HepG2 (cell line): ENCODE data around the gene TARDBP. TPM values are rescaled to one million over a fixed set of nuclear protein-coding genes. Genes with fewer than 3 reads are reported as not detected.

Source experiments
- GZF1 ChIP-seq: sonication (generic); formaldehyde crosslinking; IDR thresholded peaks from 2 replicates; pipeline ENCODE4 v1.5.1; 2020; ENCODE audit warnings: mild to moderate bottlenecking, missing genetic modification reagents
- MED1 ChIP-seq: sonication (generic); formaldehyde crosslinking; IDR thresholded peaks from 2 replicates; pipeline ENCODE4 v1.4.0; 2020; ENCODE audit warnings: missing genetic modification reagents
- NFATC3 ChIP-seq: sonication (generic); formaldehyde crosslinking; IDR thresholded peaks from 2 replicates; pipeline ENCODE4 v1.5.1; 2020; ENCODE audit warnings: mild to moderate bottlenecking, missing genetic modification reagents
- PAWR ChIP-seq: sonication (generic); formaldehyde crosslinking; IDR thresholded peaks from 2 replicates; pipeline ENCODE4 v1.4.0; 2020; ENCODE audit warnings: missing genetic modification reagents, mild to moderate bottlenecking, borderline replicate concordance
- POGK ChIP-seq: sonication (generic); formaldehyde crosslinking; conservative IDR thresholded peaks from 2 replicates; pipeline ENCODE4 v1.8.0; 2022; ENCODE audit warnings: mild to moderate bottlenecking, moderate library complexity, missing genetic modification reagents
- SNAPC4 ChIP-seq: sonication (generic); formaldehyde crosslinking; IDR thresholded peaks from 2 replicates; pipeline ENCODE4 v1.4.0; 2020; ENCODE audit warnings: mild to moderate bottlenecking, missing genetic modification reagents
- ZNF354B ChIP-seq: sonication (generic); formaldehyde crosslinking; IDR thresholded peaks from 2 replicates; pipeline ENCODE4 v1.8.0; 2022; ENCODE audit warnings: mild to moderate bottlenecking, missing genetic modification reagents
- ZNF414 ChIP-seq: sonication (generic); formaldehyde crosslinking; IDR thresholded peaks from 2 replicates; pipeline ENCODE4 v1.5.0; 2020; ENCODE audit warnings: missing genetic modification reagents
- ZNF432 ChIP-seq: sonication (generic); formaldehyde crosslinking; IDR thresholded peaks from 2 replicates; pipeline ENCODE4 v1.5.0; 2020; ENCODE audit warnings: missing genetic modification reagents, mild to moderate bottlenecking, borderline replicate concordance
- ZNF709 ChIP-seq: sonication (generic); formaldehyde crosslinking; IDR thresholded peaks from 2 replicates; pipeline ENCODE4 v1.5.0; 2020; ENCODE audit warnings: mild to moderate bottlenecking, missing genetic modification reagents
- ZNF782 ChIP-seq: sonication (generic); formaldehyde crosslinking; IDR thresholded peaks from 2 replicates; pipeline ENCODE4 v1.4.0; 2020; ENCODE audit warnings: missing genetic modification reagents, mild to moderate bottlenecking, borderline replicate concordance
- ZSCAN9 ChIP-seq: IDR thresholded peaks from 2 replicates; pipeline ENCODE4 v1.6.1; 2016; ENCODE audit warnings: borderline replicate concordance
- polyA plus RNA-seq, 8 experiments: library from polyadenylated mRNA; depleted of rRNA in 3 of 8; stranded (reverse) in 7 of 8; unstranded in 1 of 8; fragments of >200 nt; fragmentation: Illumina TruSeq in 4 of 8; extraction: Trizol in 4 of 8; gene quantifications; 2 replicates each; pipeline versions ENCODE4 v1.2.1 to v1.2.3, GENCODE V29; 2011 to 2016; ENCODE audit warnings: low read depth in 4 of 8, missing spikeins in 1 of 8, mixed read lengths in 1 of 8; ENCODE audit not compliant: insufficient read depth in 1 of 8
- total RNA-seq, 5 experiments: library from RNA; depleted of rRNA; stranded (reverse); fragments of >200 nt; fragmentation: Illumina TruSeq; extraction: Trizol; gene quantifications; 2 replicates each; pipeline ENCODE4 v1.2.3, GENCODE V29; 2016; ENCODE audit warnings: low read depth in 1 of 5
- TF ChIP-seq, protein P1 (sequence below): sonication (generic); formaldehyde crosslinking; IDR thresholded peaks from 2 replicates; pipeline ENCODE4 v1.4.0; 2020; ENCODE audit warnings: missing genetic modification reagents, borderline replicate concordance
- TF ChIP-seq, protein P2 (sequence below): conservative IDR thresholded peaks from 2 replicates; pipeline ENCODE4 v1.6.1; 2018; ENCODE audit warnings: missing genetic modification reagents

Gene TARDBP
- total and polyA plus RNA-seq, 2 of the 13 experiments (the other 11 are each of a cell fraction or from before 2014, with no cell fraction given): 62.4 to 93.0 TPM

DNA sequence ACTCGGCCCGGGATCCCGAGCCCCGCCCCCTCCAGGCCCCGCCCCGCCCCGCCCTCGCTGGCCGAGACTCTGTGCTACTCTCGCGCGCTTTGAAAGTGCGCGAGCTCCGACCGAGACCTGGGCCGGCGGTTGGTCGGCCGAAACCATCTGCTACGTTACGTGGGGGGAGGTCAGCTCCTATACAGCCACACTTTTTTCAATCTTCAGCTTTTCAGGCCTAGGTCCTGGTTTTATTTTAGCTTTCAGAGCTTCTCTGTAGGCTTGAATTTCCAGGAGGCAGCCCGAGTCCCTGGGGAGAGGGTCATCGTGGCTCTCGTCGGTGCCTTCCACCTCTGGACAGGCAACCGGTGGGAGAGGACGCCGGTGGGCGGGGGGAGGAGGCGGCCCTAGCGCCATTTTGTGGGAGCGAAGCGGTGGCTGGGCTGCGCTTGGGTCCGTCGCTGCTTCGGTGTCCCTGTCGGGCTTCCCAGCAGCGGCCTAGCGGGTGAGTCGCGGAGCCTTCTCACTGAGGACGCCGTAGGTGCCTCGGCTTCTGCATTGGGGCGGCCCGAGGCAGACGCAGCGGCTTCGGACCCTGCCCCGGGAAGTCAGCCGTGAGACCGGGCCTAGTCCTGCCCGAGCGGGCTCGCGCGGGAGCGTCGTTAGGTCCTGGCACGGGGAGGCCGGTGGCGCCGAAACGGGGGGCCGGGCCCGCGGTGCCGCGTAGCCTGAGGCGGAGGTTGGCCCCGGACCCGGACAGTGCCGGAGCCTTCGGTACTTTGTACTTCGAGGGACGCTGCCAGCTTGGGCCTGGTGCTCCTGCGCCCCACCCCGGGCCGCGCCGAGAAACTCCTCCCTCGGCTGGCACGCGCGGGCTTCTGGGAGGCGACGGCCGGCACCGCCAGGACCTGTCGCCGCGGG is at the start of gene TARDBP (continued):
- peak; percentile 85 for TF ChIP-seq POGK
- TF ChIP-seq GZF1 (CRISPR knock-in tag): peak; percentile 64; the same call in 1 of the 2 replicates
- peak; percentile 66; the same call in 1 of the 2 replicates for TF ChIP-seq ZNF709 (CRISPR knock-in tag)
- TF ChIP-seq ZNF354B: 0 out of 2 replicates have a peak, but pooled peaks have one; percentile 90
- TF ChIP-seq ZSCAN9 (CRISPR knock-in tag): peak; percentile 79
- no peak for TF ChIP-seq PAWR (CRISPR knock-in tag)
- TF ChIP-seq, protein P1, sequence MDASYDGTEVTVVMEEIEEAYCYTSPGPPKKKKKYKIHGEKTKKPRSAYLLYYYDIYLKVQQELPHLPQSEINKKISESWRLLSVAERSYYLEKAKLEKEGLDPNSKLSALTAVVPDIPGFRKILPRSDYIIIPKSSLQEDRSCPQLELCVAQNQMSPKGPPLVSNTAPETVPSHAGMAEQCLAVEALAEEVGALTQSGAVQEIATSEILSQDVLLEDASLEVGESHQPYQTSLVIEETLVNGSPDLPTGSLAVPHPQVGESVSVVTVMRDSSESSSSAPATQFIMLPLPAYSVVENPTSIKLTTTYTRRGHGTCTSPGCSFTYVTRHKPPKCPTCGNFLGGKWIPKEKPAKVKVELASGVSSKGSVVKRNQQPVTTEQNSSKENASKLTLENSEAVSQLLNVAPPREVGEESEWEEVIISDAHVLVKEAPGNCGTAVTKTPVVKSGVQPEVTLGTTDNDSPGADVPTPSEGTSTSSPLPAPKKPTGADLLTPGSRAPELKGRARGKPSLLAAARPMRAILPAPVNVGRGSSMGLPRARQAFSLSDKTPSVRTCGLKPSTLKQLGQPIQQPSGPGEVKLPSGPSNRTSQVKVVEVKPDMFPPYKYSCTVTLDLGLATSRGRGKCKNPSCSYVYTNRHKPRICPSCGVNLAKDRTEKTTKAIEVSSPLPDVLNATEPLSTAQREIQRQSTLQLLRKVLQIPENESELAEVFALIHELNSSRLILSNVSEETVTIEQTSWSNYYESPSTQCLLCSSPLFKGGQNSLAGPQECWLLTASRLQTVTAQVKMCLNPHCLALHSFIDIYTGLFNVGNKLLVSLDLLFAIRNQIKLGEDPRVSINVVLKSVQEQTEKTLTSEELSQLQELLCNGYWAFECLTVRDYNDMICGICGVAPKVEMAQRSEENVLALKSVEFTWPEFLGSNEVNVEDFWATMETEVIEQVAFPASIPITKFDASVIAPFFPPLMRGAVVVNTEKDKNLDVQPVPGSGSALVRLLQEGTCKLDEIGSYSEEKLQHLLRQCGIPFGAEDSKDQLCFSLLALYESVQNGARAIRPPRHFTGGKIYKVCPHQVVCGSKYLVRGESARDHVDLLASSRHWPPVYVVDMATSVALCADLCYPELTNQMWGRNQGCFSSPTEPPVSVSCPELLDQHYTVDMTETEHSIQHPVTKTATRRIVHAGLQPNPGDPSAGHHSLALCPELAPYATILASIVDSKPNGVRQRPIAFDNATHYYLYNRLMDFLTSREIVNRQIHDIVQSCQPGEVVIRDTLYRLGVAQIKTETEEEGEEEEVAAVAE (CRISPR knock-in tag): peak; percentile 64
- peak; percentile 82; the same call in 1 of the 2 replicates for TF ChIP-seq ZNF782 (CRISPR knock-in tag)
- no peak for TF ChIP-seq ZNF432 (CRISPR knock-in tag)
- TF ChIP-seq NFATC3 (CRISPR knock-in tag): peak; percentile 63; the same call in 1 of the 2 replicates
- TF ChIP-seq SNAPC4 (CRISPR knock-in tag): no peak
- TF ChIP-seq, protein P2, sequence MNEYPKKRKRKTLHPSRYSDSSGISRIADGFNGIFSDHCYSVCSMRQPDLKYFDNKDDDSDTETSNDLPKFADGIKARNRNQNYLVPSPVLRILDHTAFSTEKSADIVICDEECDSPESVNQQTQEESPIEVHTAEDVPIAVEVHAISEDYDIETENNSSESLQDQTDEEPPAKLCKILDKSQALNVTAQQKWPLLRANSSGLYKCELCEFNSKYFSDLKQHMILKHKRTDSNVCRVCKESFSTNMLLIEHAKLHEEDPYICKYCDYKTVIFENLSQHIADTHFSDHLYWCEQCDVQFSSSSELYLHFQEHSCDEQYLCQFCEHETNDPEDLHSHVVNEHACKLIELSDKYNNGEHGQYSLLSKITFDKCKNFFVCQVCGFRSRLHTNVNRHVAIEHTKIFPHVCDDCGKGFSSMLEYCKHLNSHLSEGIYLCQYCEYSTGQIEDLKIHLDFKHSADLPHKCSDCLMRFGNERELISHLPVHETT (CRISPR knock-in tag): peak; percentile 51; the same call in 1 of the 2 replicates
- TF ChIP-seq MED1 (CRISPR knock-in tag): peak; percentile 58; the same call in 1 of the 2 replicates
- peak; percentile 77; the same call in 1 of the 2 replicates for TF ChIP-seq ZNF414
